ENCODE data around the gene ZNF668.
"Not testable (repeated sequence)": the region's sequence is repeated elsewhere in the genome, so short reads cannot be mapped to it uniquely, and the experiment has no call there.

ZNF668 gene

GRCh38 chr16:31016018-31016417 is 58.0 kb downstream of the ZNF668 start:
- in situ Hi-C loops (cut with HindIII; ENCODE audit: low sequenced_read_pairs), result no loop called here

- in situ Hi-C loops (cut with HindIII; ENCODE audit: low sequenced_read_pairs), result not testable (repeated sequence)
These were observed 60.7 kb downstream of the ZNF668 start for GRCh38 chr16:31013292-31013691.

GRCh38 chr16:31011815-31012214 is 62.2 kb downstream of the ZNF668 start:
- in situ Hi-C loops (cut with HindIII; ENCODE audit: low sequenced_read_pairs), result not testable (repeated sequence)
